Endothelial cell of umbilical vein (primary cell): ENCODE results near the gene ARMH3. TPM values are rescaled to one million over a fixed set of nuclear protein-coding genes. Genes with fewer than 3 reads are reported as not detected.

Source experiments
- BruUV-seq: library from RNA; stranded (reverse); fragments of 400-500 nt; replicated peaks from 2 replicates; lab custom pipeline; 2021; lab: Mats Ljungman, UMichigan
- CTCF ChIA-PET: fragments of 300-600, 350-600 bp; sonication (Branson Sonifier 250); formaldehyde crosslinking; loops from one replicate; lab custom pipeline; 2021; ENCODE audit warnings: antibody characterized with exemption, inconsistent platforms; lab: Charles Lee
- POLR2A ChIA-PET: fragments of 300-600, 350-600 bp; sonication (Branson Sonifier 250); formaldehyde crosslinking; loops from one replicate; lab custom pipeline; 2021; ENCODE audit warnings: antibody characterized with exemption, inconsistent platforms; lab: Charles Lee
- DNase-seq: peaks from one replicate; pipeline ENCODE4 v3.0.0-alpha.2; 2011; ENCODE audit warnings: low read depth, low spot score
- FAIRE-seq: peaks from 2 replicates; lab custom pipeline; 2011; peaks lifted over from hg19 to GRCh38; lab: Jason Lieb, UNC
- H2AFZ ChIP-seq: 2 replicates; pipeline ENCODE4 v1.6.0; 2012; ENCODE audit warnings: low read depth, low read length, control low read depth, inconsistent platforms
- H3K27ac ChIP-seq: 2 replicates; pipeline ENCODE4 v1.5.1; 2011; ENCODE audit warnings: low read depth, mild to moderate bottlenecking, control low read depth, low read length, moderate library complexity; ENCODE audit not compliant: insufficient read depth
- H3K27me3 ChIP-seq, 2 experiments: 2 replicates each; pipeline versions ENCODE4 v1.6.0 to v1.6.1; 2011; ENCODE audit warnings: low read length in 2 of 2, mixed read lengths in 1 of 2; ENCODE audit not compliant: control insufficient read depth in 2 of 2, insufficient read depth in 2 of 2
- H3K36me3 ChIP-seq, 2 experiments: 2 replicates in 1 of 2; 3 replicates in 1 of 2; pipeline ENCODE4 v1.5.1; 2011; ENCODE audit warnings: low read length in 2 of 2, mild to moderate bottlenecking in 1 of 2, moderate library complexity in 1 of 2; ENCODE audit not compliant: control insufficient read depth in 2 of 2, insufficient read depth in 2 of 2; ENCODE audit errors: extremely low read depth in 1 of 2
- H3K4me1 ChIP-seq: 3 replicates; pipeline ENCODE4 v1.5.1; 2011; ENCODE audit warnings: mild to moderate bottlenecking, low read length; ENCODE audit not compliant: control insufficient read depth, insufficient read depth; ENCODE audit errors: extremely low read depth
- H3K4me2 ChIP-seq: 2 replicates; pipeline ENCODE4 v1.6.1; 2011; ENCODE audit warnings: low read length, control low read depth, mixed read lengths; ENCODE audit not compliant: insufficient read depth
- H3K4me3 ChIP-seq, 3 experiments: fragments of 200-600 bp in 1 of 3; sonication (generic), shearing (Covaris generic) in 1 of 3; replicated peaks in 1 of 3; 2 replicates each; pipeline ENCODE4 v1.5.1; 2011 to 2016; ENCODE audit warnings: control low read depth in 3 of 3, low read length in 3 of 3, mild to moderate bottlenecking in 2 of 3, inconsistent platforms in 1 of 3, low read depth in 1 of 3, moderate library complexity in 1 of 3; ENCODE audit not compliant: insufficient read depth in 1 of 3
- H3K79me2 ChIP-seq: 2 replicates; pipeline ENCODE4 v1.6.0; 2012; ENCODE audit warnings: low read length, inconsistent platforms; ENCODE audit not compliant: control insufficient read depth, insufficient read depth
- H3K9ac ChIP-seq: replicated peaks from 2 replicates; pipeline ENCODE3; 2011; ENCODE audit warnings: low read length, control low read depth; ENCODE audit not compliant: insufficient read depth; ENCODE audit errors: extremely low read depth
- H3K9me1 ChIP-seq: replicated peaks from 3 replicates; pipeline ENCODE4 v1.6.0; 2011; ENCODE audit warnings: mild to moderate bottlenecking, low read length; ENCODE audit not compliant: control insufficient read depth, insufficient read depth; ENCODE audit errors: extremely low read depth
- H3K9me3 ChIP-seq: replicated peaks from 2 replicates; pipeline ENCODE4 v1.5.1; 2012; ENCODE audit warnings: low read length, inconsistent platforms; ENCODE audit not compliant: control insufficient read depth, insufficient read depth
- H4K20me1 ChIP-seq: replicated peaks from 2 replicates; pipeline ENCODE3; 2011; ENCODE audit warnings: mild to moderate bottlenecking, low read length; ENCODE audit not compliant: control insufficient read depth, insufficient read depth; ENCODE audit errors: extremely low read depth
- CTCF ChIP-seq, 2 donors: IDR thresholded peaks; 1 replicate in 1 of 2; 2 replicates in 1 of 2; pipeline ENCODE4 v1.5.1; 2011; ENCODE audit warnings: low read length in 2 of 2, mild to moderate bottlenecking in 2 of 2, moderate library complexity in 2 of 2, control low read depth in 1 of 2, inconsistent platforms in 1 of 2, low read depth in 1 of 2; ENCODE audit not compliant: insufficient read depth in 1 of 2; ENCODE audit errors: extremely low read depth in 1 of 2
- EZH2 ChIP-seq: IDR thresholded peaks from 2 replicates; pipeline ENCODE4 v1.6.1; 2012; ENCODE audit warnings: borderline replicate concordance, low read depth, mild to moderate bottlenecking, moderate library complexity, low read length, inconsistent platforms; ENCODE audit not compliant: severe bottlenecking
- FOS ChIP-seq: IDR thresholded peaks from 2 replicates; pipeline ENCODE4 v1.6.1; 2011; ENCODE audit warnings: mild to moderate bottlenecking, low read length, moderate library complexity, borderline replicate concordance; ENCODE audit not compliant: insufficient read depth
- GATA2 ChIP-seq: IDR thresholded peaks from 2 replicates; pipeline ENCODE4 v1.7.0; 2011; ENCODE audit warnings: low read depth, mild to moderate bottlenecking, moderate library complexity, mixed read lengths, low read length; ENCODE audit not compliant: insufficient read length, insufficient read depth
- JUN ChIP-seq: IDR thresholded peaks from 2 replicates; pipeline ENCODE4 v1.6.1; 2011; ENCODE audit warnings: borderline replicate concordance, low read depth; ENCODE audit not compliant: insufficient read length, insufficient read depth
- MAX ChIP-seq: IDR thresholded peaks from 2 replicates; pipeline ENCODE4 v1.6.1; 2011; ENCODE audit not compliant: insufficient read depth, insufficient read length
- MYC ChIP-seq: IDR thresholded peaks from one replicate; pipeline ENCODE4 v1.6.1; 2011; ENCODE audit warnings: mild to moderate bottlenecking, low read depth, low read length
- POLR2A ChIP-seq: IDR thresholded peaks from 2 replicates; pipeline ENCODE4 v1.6.1; 2012; ENCODE audit warnings: low read depth, mild to moderate bottlenecking, control low read depth, low read length
- POLR2AphosphoS5 ChIP-seq: IDR thresholded peaks from 2 replicates; pipeline ENCODE4 v1.6.1; 2012; ENCODE audit warnings: low read depth, mild to moderate bottlenecking, control low read depth, low read length, moderate library complexity; ENCODE audit not compliant: insufficient read depth
- dilution Hi-C: fragments of 300-500 bp; cut with MboI; formaldehyde crosslinking; loops from one replicate; pipeline ENCODE4 v1.15.0; 2019; ENCODE audit warnings: low sequenced_read_pairs; ENCODE audit not compliant: extremely low pct_ligation_motif_present
- intact Hi-C: fragments of 100-400 bp; cut with micrococcal nuclease; formaldehyde crosslinking; loops from one replicate; pipeline ENCODE4 v1.10.0; 2022
- polyA plus RNA-seq, 4 experiments: library from polyadenylated mRNA; depleted of rRNA in 3 of 4; stranded (reverse) in 3 of 4; unstranded in 1 of 4; fragments of >200 nt; gene quantifications; 2 replicates each; pipeline versions ENCODE4 v1.2.1 to v1.2.3, GENCODE V29; 2011 to 2012; ENCODE audit warnings: missing spikeins in 1 of 4
- total RNA-seq: library from RNA; stranded (reverse); gene quantifications from 2 replicates; pipeline ENCODE4 v1.2.3, GENCODE V29; 2021

ARMH3 gene
- total and polyA plus RNA-seq, 2 donors (not counting 3 experiments of a cell fraction or from before 2014, with no cell fraction given), result 13.1 to 17.6 TPM

- no peaks in the 10 kb centered on the region for H3K4me1 ChIP-seq
- intact Hi-C loops, result no loop called here
These were observed 158.3 kb downstream of the ARMH3 start for GRCh38 chr10:101897633-101898032.

More at GRCh38 chr10:101897633-101898032, 158.3 kb downstream of the ARMH3 start:
- no peak overlapping the region for H3K4me3 ChIP-seq
- DNase-seq, result no peak
- no peak for FAIRE-seq
- no peaks in the 10 kb centered on the region for H3K27me3 ChIP-seq
- TF ChIP-seq FOS (no peak), CTCF (IDR thresholded peaks at IDR 0.05; ENCODE audit: extremely low read depth in 1 of 2, insufficient read depth in 1 of 2, low read depth in 1 of 2, low read length in 2 of 2) (no peak), MYC (no peak), MAX (no peak), EZH2 (no peak), POLR2A (no peak), JUN (no peak), POLR2AphosphoS5 (no peak), GATA2 (no peak)
- H3K9ac ChIP-seq, result no peak overlapping the region
- no peak overlapping the region for H2AFZ ChIP-seq
- H3K36me3 ChIP-seq, result no peaks in the 10 kb centered on the region
- ChIA-PET POLR2A (no interaction called here), CTCF (interaction anchor here (0.8 to 4.1 kb wide), 13 partner anchors 8 to 119 kb away, joined by 3 to 56 read pairs (median 6); no protein-coding TSS in a partner anchor)
- no peak overlapping the region for H3K27ac ChIP-seq
- H3K9me1 ChIP-seq, result no peaks in the 10 kb centered on the region
- dilution Hi-C loops, result loop anchor here (25.0 kb wide), 1 partner anchor 90 kb away; no protein-coding TSS in a partner anchor
- H3K4me2 ChIP-seq, result no peak overlapping the region
- no TSS peak for BruUV-seq
- no peaks in the 10 kb centered on the region for H3K9me3 ChIP-seq
- no peaks in the 10 kb centered on the region for H3K79me2 ChIP-seq
- no peaks in the 10 kb centered on the region for H4K20me1 ChIP-seq
